Measurements from ENCODE around the gene INCA1. TPM values are rescaled to one million over a fixed set of nuclear protein-coding genes. Genes with fewer than 3 reads are reported as not detected.

The INCA1 gene
- total RNA-seq, 1 donor from 2014 or later, result 1.6 TPM

- DNase-seq (ENCODE audit: low spot score), result no peak
- no peak for ATAC-seq
- intact Hi-C loops (cut with DNase I), result no loop called here
Measured at GRCh38 chr17:5020502-5021023, 23.2 kb upstream of the INCA1 start.

GRCh38 chr17:5019475-5019956 lies 22.2 kb upstream of the INCA1 start:
- intact Hi-C loops (cut with DNase I), result no loop called here
- DNase-seq (ENCODE audit: low spot score), result no peak
- ATAC-seq, result no peak

DNA sequence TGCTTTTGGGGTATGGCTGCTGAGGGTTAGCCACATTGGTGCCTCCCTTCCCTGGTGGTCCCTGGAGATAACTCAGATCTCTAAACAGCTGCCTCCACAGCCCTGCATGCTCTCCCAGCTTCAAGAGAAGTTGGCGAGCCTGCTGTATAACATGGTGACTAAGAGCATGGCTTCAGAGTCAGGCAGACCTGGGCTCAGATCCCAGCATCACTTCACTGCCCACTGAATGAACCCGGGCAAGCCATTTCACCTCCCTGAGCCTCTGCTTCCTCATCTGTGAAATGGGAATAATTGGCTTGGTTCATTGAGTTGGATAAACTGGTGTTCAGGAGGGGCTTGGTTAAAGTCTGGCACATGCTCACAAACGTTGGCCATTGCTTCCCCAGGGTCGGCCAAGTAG lies 17.0 kb upstream of the INCA1 start:
- no peak for DNase-seq (ENCODE audit: low spot score)
- intact Hi-C loops (cut with DNase I), result no loop called here
- ATAC-seq, result no peak

- intact Hi-C loops (cut with DNase I), result no loop called here
- ATAC-seq (no peak), DNase-seq (ENCODE audit: low spot score) (no peak)
Measured at GRCh38 chr17:5011928-5012327, 14.6 kb upstream of the INCA1 start.

DNA sequence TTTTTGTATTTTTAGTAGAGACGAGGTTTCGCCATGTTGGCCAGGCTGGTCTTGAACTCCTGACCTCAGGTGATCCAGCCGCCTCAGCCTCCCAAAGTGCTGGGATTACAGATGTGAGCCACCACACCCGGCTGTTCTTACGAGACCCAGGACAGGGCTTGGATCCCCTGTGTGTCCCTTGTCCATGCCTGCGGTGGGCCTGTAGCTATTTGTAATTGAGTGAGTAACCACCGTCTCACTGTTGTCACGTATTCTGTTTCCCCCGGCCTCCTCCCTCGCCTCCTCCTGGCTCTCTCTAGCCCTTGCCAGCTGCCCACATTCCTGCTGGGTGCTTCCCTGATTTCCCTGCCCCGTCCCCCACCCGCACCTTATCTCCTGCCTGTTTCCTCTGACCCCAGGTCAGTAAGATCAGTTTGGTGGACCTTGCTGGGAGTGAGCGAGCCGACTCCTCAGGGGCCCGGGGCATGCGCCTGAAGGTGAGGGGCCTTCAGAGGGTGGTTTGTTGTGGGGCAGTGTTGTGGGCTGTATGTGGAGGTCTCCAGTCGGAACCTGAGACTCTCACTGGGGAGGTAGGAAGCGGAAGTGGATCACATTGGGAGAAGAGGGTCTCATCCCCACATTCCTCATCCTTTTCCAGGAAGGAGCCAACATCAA lies 6.0 kb upstream of the INCA1 start:
- ATAC-seq, result no peak
- intact Hi-C loops (cut with DNase I), result no loop called here
- no peak for DNase-seq (ENCODE audit: low spot score)

DNA sequence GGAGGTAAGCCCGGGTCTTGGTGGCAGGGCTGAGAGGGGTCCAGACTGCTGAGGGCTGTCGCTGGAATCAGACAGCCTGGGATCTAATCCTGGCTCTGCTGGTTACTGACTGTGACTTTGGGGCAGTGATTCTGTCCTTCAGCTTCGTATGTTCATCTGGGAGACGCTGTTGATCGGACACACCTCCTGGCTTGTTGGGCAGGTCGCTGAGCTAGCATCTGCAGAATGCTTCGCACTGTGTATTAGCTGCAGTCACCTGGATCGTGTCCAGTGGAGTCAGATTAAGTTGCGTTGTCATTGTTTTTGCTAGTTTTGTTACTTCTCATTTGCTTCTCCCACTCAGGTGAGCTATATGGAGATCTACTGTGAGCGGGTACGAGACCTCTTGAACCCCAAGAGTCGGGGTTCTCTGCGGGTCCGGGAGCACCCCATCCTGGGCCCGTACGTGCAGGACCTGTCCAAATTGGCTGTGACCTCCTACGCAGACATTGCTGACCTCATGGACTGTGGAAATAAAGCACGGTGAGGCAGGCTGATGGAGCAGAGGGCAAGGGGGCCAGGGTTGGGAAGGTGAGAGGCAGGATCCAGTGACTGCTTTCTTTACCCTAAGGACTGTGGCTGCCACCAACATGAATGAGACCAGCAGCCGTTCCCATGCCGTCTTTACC lies 4.9 kb upstream of the INCA1 start:
- ATAC-seq, result no peak
- intact Hi-C loops (cut with DNase I), result no loop called here
- no peak for DNase-seq (ENCODE audit: low spot score)

DNA sequence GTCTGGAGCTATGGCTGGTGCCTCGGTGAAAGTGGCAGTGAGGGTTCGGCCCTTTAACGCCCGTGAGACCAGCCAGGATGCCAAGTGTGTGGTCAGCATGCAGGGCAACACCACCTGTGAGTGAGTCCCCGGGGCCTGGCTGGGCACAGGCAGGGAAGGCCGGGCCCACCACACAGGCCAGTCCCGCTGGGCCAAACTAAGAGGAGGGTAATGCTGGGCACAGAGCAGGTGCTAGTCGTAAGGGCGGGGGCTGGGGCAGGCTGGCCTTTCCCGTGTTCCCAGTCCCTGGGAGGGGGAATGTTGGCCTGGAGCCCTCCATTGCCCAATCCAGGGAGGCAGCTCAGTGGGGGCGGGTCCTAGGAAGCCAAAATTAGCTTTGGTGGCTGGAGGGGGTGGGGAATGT lies 2.9 kb upstream of the INCA1 start:
- intact Hi-C loops (cut with DNase I), result no loop called here
- DNase-seq (ENCODE audit: low spot score) (peak; percentile 80), ATAC-seq (peak; percentile 29)

GRCh38 chr17:4999430-5000093 lies 2.2 kb upstream of the INCA1 start:
- DNase-seq (ENCODE audit: low spot score) (no peak), ATAC-seq (no peak)
- intact Hi-C loops (cut with DNase I), result no loop called here

DNA sequence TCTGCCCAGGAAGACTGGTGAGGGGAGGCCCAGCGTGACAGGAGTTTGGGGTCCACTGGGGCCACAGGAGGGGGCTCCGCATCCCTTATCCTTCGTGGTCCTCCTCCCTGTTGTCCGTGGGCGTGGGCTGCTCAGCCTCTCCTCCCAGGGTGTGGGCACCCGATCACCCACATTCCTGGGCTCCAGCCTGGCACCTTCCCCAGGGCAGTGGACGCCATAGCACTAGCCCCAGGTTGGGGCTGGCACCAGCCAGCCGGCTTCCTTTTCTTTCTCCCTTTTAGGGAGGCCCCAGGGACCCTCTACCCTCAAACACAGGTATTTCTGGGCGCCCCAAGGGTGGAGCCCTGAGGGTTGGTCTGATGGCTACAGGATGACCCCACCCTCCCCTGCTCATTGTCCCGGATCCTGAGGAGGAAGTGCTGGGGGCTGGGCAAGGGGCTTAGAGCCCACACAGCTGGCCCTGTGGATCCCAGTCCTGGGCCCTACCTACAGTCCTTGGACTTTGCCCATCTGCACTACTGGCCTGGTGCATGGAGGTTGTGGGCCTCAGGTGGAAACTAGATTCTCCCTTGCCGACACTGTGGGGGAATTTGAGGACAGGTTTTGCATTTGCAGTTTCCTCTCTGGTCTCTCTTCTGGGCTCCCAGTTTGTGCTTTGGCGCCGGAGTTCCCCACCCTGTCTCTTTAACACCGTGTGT lies 1.6 kb upstream of the INCA1 start:
- ATAC-seq (no peak), DNase-seq (ENCODE audit: low spot score) (no peak)
- intact Hi-C loops (cut with DNase I), result no loop called here

GRCh38 chr17:4998027-4998731 lies 857 bp upstream of the INCA1 start:
- peak; percentile 1 for ATAC-seq
- intact Hi-C loops (cut with DNase I), result no loop called here
- DNase-seq (ENCODE audit: low spot score), result peak; percentile 73

DNA sequence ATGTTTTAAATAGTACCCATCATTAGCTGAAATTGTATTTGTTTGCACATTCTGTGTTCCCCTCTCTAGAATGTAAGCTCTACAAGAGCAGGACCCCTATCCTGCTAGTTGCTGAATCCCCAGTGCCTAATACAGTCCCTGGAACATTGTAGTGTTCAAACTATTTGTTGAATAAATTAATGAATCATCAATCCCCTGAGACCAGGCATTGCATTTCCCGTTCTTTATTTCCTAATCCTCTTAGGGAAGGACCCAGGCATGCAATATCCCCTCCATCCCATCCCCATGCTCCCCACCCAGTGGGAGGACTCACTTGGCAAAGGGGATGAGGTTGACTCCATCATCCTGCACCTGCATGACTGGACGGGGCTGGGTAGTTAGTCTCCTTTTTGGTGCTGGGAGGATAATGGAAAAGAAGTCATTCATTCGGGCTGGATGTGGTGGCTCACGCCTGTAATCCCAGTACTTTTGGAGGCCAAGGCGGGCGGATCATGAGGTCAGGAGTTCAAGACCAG lies 3.2 kb downstream of the INCA1 start:
- intact Hi-C loops (cut with DNase I), result no loop called here
- no peak for ATAC-seq
- no peak for DNase-seq (ENCODE audit: low spot score)

- DNase-seq (ENCODE audit: low spot score), result peak; percentile 67
- intact Hi-C loops (cut with DNase I), result no loop called here
- ATAC-seq, result peak; percentile 69
Measured at GRCh38 chr17:4987767-4988567, 9.4 kb downstream of the INCA1 start.

DNA sequence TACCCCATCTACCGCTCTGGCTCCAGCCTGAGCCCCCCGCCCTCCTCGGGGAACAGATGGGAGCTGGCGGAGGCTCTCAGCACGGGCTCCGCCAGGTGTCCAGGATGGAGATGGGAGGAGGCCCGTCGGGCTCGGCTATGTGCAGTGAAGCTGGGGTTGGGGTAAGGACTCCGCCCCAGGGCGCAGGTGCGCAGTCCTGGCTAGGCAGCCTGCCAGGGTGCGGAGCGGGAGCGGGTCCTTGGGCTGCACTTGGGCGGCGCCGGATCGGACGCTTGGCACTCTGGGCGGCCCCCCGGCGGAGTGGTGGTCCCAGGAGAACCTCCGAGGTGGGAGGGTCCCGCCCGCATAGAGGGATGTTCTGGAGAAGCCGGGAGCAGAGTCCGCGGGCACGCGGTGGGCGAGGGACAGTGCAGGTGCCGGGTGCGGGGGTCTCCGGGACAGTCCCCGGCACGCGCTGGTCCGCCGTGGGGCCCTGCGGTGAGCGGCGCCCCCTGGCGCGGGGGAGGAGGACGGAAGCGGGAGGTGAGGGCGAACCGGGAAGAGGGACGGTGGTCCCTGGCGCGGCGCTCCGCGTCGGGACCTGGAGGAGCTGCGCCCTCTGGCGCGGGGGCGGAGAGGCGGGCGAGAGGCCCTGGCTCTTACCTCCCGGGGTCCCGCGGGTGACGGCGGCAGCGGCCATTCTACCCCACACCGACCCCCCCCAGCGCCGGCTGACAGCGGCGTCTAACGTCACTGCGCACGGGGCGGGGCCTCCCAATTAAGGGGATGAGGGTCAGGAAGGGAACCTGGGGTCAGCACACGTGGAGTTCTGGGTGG lies 10.2 kb downstream of the INCA1 start, which contains the start of gene CAMTA2:
Gene CAMTA2, minus strand, starts transcription at position 725 of the 816 bp plus-strand sequence. CDS start 1,453 bp downstream, outside the sequence.
- ATAC-seq (peak; percentile 97), DNase-seq (ENCODE audit: low spot score) (peak; percentile 96)
- intact Hi-C loops (cut with DNase I), result no loop called here

DNA sequence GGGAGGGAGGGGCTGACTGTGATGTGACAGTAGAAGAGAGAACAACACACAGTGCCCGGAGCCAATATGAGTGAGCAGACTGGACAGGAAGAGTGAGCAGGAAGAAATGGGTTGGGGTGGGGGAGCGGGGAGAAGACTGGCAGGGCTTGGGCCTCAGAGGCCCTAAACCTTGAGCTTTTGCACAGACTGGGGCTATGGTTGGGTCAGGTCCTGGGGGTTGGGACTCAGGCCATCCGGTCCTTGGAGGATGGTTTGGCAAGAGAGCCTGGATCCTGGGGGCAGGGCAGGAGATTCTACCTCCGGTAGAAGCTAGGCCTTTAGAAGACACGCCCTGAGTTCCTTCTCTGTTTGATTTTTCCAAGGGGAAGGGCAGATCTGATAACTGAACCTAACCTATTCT lies 10.9 kb downstream of the INCA1 start:
- intact Hi-C loops (cut with DNase I), result no loop called here
- peak; percentile 2 for ATAC-seq

GRCh38 chr17:4982305-4982704 lies 15.0 kb downstream of the INCA1 start:
- ATAC-seq (no peak), DNase-seq (ENCODE audit: low spot score) (no peak)
- intact Hi-C loops (cut with DNase I), result no loop called here

More for the DNA sequence above, 10.9 kb downstream of the INCA1 start:
- DNase-seq (ENCODE audit: low spot score), result no peak

DNA sequence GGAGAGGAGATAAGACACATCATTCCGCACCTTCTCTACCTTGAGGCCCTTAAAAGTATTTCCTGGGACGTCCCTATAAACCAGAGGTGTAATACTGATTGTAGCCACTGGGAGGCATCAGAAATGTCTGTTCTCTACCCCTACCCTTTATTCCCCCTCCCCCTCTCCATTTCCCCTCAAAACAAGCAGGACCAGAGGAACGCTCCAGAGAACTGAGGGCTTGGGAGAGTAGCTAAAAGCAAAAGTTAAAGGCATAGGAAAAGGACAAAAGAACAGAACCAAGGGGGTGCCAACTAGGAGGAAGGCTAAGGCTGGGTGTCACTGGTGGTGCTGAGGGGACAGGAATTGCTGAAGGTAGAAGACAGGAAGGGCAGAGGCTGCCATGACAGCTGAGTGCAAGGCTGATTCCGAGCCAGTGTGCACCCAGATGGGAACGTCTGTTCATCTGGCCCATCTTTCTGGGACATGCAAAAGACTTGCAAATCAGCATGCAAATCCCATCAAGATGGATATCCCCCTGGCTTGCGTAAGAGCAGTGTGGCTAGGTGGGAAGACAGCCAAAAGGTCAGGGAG lies 16.6 kb downstream of the INCA1 start:
- intact Hi-C loops (cut with DNase I), result no loop called here
- ATAC-seq (peak; percentile 51), DNase-seq (ENCODE audit: low spot score) (no peak)

DNA sequence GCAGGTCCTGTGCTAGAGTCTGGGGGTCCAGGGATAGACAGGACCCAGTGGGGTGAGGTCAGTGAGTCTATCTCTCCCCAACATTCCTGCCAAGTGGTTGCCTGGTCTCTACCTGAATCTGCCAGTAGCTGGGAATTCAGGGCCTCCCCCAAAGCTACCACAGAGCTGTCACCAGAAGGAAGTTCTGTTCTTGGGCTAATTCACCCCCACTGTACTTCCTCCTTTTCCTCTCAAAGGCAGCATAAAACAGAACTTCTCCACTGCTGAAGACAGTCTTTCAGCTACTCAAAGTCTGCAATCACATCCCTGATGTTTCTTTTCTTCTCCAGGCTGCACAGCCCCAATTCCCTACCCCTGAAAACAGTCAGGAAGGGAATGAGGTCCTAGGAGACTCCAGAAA lies 18.6 kb downstream of the INCA1 start:
- intact Hi-C loops (cut with DNase I), result no loop called here
- ATAC-seq (no peak), DNase-seq (ENCODE audit: low spot score) (no peak)

All from sciatic nerve (tissue), 2 donors.